LNCAP (cell line): ENCODE data around the gene TRUB1.

Experiments
- CTCF ChIP-seq: fragments of 450-650 bp; IDR thresholded peaks from 2 replicates; pipeline ENCODE4 v1.5.1; 2017; ENCODE audit warnings: mild to moderate bottlenecking

TRUB1 gene

GRCh38 chr10:115003396-115003795, 65.4 kb downstream of the TRUB1 start:
- TF ChIP-seq CTCF, result no peak

DNA sequence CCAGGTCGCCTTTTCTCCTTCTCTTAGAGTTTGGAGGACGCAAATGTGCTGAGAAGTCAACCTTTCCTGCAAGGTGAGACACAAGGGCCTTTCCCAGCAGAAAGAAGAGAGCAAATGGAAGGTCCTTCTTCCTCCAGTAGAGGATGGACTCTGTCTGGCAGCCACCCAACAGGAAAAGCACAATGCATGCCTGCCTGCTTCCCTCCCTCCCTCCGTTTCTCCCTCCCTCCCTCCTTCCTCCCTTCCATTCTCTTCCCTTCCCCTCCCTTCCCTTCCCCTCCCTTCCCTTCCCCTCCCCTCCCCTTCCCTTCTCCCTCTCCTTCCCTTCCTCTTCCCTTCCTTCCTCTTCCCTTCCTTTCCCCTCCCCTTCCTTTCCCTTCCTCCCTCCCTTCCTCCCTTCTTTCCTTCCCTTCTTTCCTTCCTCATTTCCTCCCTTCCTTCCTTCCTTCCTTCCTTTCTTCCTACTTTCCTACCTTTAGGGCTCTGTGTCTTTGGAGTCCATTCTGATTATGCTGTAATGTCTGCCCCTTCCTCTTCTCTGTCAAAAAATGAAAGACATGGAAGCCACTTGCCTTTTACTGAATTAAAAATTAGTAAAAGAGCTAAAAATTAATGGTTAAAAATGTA, 66.4 kb downstream of the TRUB1 start:
- no peak for TF ChIP-seq CTCF

DNA sequence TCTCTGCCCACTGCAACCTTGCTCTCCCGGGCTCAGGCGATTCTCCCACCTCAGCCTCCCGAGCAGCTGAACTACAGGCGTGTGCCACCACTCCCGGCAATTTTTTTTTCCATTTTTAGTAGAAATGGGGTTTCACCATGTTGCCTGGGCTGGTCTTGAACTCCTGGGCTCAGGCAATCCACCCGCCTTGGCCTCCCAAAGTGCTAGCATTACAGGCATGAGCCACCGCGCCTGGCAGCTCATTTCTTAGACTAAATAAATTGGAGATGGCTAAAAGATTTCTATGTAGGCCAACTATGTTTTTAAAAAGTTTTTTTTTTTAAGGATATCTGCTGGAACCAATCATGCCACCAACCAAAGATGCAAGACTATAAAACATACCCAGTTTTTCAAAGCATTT, 67.8 kb downstream of the TRUB1 start:
- no peak for TF ChIP-seq CTCF

DNA sequence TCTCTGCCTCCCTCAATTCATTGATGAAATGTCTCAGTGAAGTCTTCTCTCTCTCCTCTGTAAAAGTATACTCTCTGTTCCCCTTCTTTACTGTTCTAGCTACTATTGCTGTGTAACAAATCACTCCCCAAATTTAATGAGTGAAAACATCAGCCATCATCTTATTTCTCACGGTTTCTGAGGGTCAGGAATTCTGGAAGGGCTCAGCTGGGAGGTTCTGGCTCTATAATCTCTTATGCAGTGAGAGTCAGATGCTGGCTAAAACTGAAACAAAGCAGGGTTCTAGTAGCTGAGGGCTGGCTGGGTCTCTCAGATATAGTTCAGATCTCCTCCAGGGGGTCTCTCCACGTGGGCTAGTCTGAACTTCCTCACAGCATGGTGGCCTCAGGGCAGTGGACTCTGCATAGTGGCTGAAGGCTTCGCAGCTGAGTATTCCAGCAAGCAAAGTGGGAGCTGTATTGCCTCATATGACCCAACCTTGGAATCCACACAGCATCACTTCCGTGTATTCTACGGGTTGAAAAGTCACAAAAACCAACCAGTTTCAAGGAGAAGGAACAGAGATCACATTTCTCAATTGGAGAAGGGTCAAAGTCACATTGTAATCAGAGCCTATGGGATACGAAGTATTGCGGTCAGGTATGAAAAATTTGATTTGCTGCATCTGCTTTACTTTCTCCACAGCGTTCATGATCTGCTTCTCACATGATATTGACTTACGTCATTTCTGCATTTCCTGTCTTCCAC, 80.4 kb downstream of the TRUB1 start:
- no peak for TF ChIP-seq CTCF

DNA sequence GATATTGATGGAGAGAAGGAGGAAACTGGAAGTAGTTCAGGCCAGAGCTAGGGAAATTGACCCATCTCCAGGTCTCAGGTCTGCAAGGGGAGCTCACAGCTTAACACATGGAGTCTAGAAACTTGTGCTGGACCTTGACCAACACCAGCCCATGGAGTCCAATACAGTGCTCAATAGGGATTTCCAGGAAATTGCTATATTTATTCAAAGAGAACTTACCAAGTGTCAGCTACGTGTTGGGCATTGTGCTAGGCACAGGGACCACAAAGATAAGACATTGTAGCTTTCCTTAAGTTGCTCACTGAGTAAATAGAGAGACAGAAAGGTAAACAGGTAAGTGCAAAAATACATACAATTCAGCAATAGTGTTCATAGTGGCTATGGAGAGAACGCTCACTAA, 82.5 kb downstream of the TRUB1 start:
- TF ChIP-seq CTCF, result no peak

- TF ChIP-seq CTCF, result no peak
These were observed 84.7 kb downstream of the TRUB1 start for GRCh38 chr10:115022733-115023132.

GRCh38 chr10:115023715-115024114, 85.7 kb downstream of the TRUB1 start:
- no peak for TF ChIP-seq CTCF

DNA sequence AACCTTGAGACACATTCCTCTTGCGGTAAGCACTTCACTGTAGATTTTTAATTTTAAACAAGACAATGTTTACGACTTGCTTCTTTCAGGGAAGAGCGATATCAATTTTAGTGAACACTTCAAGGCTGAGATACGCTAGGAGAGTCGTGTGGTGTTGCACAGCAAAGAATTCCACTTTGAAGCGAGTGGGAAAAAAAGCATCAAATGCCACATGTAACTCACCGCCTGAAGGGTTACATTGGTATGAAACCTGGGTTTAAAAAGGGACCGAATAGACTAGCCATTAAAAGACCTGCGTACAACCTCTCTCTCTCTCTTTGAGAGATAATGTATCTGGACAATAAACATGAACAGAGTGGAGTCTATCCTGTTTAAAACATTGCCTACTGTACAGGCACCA, 86.4 kb downstream of the TRUB1 start:
- no peak for TF ChIP-seq CTCF
